Activated CD4-positive, alpha-beta T cell treated with anti-CD3 and anti-CD28 coated beads, Interleukin-2, Interleukin-6, amounts not matched to agents 100 ng/mL and 50 ng/mL, durations not matched to agents 16 hours and 8 hours (primary cell): ENCODE measurements around the gene PKNOX1.
"Not testable (repeated sequence)": the region's sequence is repeated elsewhere in the genome, so short reads cannot be mapped to it uniquely, and the experiment has no call there.

Experiments
- DNase-seq: peaks from one replicate; pipeline ENCODE4 v3.0.0-alpha.2; 2020

The PKNOX1 gene

GRCh38 chr21:43064265-43064917 lies 90.0 kb downstream of the PKNOX1 start:
- not testable (repeated sequence) for DNase-seq

DNA sequence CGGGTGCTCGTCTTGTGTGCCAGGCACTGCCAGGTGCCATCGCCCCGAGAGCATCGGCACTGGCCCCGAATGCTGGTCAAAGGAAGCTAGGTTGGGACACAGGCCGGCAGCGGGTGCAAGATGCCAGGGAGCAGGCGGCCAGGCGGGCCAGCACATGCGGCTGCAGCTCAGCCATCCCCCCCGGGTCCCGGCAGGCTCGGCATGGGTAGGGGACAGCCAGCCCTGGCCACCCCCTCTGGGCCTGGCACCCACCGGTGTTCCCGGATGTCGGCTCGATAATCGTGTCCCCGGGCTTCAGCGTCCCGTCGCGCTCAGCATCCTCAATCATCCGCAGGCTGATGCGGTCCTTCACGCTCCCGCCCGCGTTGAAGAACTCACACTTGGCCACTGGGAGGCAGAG lies 91.6 kb downstream of the PKNOX1 start:
- not testable (repeated sequence) for DNase-seq

DNA sequence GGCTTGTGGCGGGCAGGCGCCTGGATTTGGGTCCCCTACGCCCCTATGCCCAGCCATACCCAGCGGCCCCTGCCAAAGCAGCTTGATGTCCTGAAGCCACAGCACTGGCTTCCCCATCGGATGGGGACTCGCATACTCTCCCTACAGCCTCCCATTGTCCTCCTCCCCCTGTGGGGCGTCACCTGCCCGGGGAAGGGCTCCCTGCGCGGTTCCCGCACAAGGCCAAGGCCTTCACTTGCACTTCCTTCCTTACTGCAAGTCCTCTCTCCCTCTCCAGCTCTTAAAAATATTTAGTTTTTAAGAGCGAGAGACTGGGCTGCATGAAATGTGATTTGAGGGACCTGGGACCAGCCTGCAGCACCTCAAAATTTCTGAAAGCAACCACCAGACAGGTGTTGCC lies 92.3 kb downstream of the PKNOX1 start:
- DNase-seq: not testable (repeated sequence)

- not testable (repeated sequence) for DNase-seq
These were observed 93.7 kb downstream of the PKNOX1 start for GRCh38 chr21:43068065-43068464.

DNA sequence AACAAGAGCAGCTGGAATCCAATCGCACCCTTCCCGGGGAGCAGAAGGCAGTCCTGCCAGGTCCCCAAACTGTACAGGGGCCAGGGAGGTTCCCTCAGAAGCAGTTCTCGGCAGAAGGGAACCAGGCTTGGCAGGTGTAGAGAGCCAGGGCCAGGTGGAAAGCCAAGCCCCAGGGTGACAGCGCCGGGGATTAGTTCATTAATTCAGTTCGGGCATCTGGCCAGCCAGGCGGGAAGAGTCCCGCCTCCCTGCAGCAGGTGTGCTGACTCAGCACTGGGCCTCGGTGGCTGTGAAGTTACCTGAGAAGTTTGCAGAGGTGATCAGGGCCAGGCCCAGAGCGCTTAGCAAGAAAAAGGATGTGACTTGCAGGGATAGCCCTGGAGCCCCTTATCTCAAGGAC lies 95.3 kb downstream of the PKNOX1 start:
- DNase-seq: not testable (repeated sequence)

GRCh38 chr21:43072742-43073141 lies 98.4 kb downstream of the PKNOX1 start:
- DNase-seq: not testable (repeated sequence)

GRCh38 chr21:43074401-43075169 lies 100.2 kb downstream of the PKNOX1 start:
- DNase-seq: not testable (repeated sequence)

DNA sequence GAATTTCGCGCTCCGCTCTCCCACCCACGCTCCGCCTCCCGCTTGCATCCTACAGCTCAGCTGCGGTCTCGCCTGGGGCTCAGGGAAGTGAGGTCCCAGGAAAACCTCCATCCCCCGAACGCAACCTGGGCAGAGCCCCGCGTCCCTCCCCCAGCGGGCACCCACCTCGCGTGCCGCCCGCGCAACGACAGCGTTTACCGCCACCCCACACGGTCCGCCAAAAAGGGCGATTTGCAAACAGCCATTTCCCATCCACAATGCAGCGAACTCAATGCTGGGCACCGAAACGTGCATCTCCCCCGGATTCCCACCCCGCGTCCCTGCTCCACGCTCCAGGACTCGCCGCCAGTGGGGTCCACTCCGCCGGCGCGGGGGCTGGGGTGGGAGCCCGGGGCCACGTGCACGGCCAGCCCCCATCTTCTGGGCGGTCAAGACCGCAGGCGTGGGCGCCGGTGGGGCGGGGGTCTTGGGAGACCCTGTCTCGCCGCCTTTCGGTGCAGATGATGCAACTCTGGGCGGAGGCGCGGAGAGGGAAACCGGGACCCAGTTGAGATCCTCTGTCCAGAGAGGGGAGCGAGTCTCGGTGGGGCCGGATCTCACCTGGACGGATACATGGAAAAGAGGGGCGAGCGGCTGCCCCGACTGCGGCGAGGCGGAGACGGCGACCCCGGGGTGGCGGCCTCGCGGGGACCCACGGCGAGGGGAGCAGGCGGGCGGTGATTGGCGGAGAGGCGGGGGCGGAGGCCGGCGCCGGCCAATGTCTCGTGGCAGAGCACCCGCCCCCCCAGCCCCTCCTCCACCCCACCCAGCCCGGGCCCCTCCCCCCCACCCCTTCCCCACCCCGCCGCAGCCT lies 101.0 kb downstream of the PKNOX1 start, which contains the start of gene CBS:
Gene CBS, minus strand, starts transcription at position 666 of the 853 bp plus-strand sequence. CDS start 3,642 bp downstream, outside the sequence.
- DNase-seq: not testable (repeated sequence)

- DNase-seq: not testable (repeated sequence)
These were observed 101.8 kb downstream of the PKNOX1 start for GRCh38 chr21:43076023-43076637.

DNA sequence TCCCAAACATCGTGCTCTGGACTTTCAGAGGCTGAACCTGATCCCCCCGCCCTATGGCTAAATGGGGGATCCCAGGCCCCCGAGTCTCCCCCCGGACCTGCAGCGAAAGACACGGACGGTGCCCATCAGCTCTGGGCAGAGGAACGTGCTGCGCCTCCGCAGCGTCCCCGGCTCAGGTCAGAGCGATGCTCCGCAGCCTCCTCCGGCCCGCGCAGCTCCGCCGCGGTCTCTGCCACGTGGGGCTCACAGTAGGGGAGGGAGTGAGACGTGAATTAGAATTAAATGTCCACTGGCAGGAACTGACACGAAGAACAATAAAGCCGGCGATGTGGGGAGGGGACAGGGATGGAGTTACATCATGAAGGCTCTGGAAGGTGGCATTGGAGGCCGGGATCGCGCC lies 102.3 kb downstream of the PKNOX1 start:
- not testable (repeated sequence) for DNase-seq

DNA sequence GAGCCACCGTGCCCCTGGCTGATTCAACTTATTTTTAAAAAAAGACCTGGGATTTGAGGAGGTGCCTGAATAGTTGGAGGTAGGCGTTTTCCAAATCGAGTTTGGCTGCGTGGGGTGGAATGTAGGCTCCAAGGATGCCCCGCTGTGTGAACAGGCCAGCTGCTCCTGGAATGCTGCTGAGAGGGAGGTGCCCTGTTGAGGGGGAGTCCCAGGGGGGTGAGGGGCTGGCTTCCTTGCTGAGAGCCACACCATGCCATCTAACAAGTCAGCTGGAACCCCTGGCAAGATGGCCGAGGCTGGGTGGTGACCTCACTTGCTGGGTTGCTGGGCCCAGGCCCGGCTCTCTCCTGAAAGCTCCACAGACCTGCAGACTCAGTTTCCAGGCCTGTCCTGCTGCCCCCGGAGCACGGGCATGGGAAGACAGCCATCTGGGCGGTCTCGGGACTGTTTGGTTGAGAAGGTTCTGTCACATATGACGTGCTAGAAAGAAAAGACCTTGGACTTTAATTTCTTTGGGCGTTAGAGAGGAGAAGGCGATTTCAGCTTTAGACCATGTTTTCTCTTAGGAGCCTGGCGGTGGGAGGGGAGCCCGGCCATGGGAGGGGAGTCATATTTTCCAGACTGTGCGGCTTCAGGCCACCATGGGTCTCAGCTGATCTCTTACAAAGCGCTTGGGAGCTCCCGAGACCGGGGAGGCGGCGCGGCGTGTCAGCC lies 108.4 kb downstream of the PKNOX1 start:
- DNase-seq: not testable (repeated sequence)
